Fibroblast of the conjunctiva (primary cell): Measurements from ENCODE around the gene KCNMB2.
A peak's percentile ranks its signal among the peaks of the same experiment; 100 is the strongest.
"Not testable (repeated sequence)": the region's sequence is repeated elsewhere in the genome, so short reads cannot be mapped to it uniquely, and the experiment has no call there.

ENCODE experiments used
- DNase-seq: peaks from one replicate; pipeline ENCODE4 v3.0.0-alpha.2; 2010; ENCODE audit warnings: low read depth

The KCNMB2 gene

DNA sequence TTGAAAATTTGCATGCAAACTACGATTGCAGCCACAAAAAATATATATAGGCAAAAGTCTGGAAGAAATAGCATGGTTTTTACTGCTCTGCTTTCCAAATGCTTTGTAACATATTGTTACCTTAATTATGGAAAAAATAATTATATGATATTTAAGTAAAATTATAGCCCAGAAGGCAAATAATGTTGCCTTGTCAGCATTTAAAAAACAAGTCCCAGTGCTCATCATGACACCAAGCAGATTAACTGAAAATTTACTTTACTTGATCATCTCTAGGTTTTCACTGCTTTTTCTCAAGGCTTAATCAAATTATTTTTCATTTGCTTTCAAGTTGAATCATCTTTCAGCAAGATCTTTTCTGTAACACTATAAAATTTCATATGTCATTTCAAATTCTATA is 272.5 kb downstream of the KCNMB2 start:
- no peak for DNase-seq

DNA sequence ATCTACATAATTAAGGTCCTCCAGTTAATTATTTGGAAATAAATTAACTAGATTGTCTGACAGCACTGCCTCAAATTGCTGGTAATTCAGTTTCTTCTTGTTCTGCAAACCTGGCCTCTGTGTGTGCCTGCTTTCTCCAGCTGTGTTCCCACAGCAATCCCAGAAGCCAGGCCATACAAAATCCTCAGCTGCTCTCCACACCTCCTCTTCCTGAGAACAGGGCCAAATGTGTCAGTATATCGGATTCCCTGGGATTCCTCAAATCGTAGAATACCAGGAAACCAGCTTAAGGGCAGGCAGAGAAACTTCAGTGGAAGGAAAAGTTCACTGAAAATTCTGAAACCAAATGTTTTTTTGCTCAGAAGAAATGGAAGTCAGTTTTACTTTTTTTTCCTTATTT is 273.9 kb downstream of the KCNMB2 start:
- no peak for DNase-seq

DNA sequence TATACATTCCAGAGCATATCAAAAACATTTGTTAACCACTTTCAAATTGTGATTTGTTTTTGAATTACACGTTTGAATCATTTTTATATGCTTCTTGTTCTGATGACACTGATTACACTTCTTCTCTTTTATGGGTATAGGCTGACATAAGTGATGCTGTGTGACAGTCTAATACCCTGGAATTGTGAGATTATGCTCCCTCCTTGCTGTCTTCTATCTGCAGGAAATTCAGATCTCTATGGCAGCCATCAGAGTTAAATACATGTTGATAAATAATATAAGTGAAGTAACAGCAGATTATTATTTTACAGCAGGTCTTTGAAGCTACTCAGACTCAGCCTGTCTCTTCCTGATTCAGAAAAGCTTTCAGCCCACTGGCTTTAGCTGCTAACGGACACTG is 286.5 kb downstream of the KCNMB2 start:
- DNase-seq: no peak

DNA sequence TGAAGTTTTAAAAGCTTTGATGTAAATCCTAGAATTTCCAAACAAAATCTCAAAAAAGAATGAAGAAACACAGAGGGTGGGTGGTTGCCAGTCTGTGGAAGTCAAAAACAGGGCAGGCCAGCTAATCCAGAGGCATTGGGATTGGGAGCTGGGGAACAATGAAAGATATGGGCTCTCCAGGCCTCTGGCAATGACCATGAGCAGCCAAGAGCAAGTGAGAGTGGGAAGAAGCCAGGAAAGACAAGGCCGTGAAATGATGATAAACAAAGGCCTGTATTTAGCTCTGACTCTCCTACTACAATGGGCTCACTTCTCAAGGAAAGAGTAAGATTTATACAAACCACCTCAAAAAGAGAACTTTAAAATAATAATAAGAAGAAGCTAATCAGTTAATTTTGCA is 286.9 kb downstream of the KCNMB2 start:
- DNase-seq: no peak

DNA sequence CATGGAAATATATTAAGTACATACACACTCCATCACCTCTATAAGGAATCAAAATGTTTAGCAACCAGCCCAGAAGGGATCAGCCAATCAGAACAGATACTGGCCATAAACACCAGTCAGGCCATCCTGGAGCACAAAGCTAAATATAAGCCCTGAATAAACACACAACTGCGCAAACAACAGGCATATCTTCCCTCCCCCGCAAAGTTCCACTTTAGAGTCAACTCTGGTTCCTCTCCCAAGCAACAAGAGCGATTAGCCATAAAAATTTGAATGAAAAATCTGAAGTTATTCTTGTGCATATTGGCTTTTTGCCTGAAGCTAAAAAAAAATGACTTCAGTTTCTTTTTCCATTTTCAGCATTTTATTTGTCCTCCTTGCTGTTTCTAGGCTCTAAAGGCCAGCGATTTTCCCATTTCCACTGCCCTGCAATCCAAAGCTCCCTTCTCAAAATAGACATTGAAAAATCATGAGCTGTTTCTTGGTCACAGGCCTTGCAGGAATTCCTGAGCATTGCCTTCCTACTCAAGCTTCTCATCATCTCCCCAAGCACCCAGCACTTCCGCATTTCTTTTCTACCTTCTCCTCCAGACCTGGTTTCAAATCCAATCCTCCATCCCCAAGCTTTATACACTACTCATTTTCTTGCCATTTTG is 287.5 kb downstream of the KCNMB2 start:
- no peak for DNase-seq

DNA sequence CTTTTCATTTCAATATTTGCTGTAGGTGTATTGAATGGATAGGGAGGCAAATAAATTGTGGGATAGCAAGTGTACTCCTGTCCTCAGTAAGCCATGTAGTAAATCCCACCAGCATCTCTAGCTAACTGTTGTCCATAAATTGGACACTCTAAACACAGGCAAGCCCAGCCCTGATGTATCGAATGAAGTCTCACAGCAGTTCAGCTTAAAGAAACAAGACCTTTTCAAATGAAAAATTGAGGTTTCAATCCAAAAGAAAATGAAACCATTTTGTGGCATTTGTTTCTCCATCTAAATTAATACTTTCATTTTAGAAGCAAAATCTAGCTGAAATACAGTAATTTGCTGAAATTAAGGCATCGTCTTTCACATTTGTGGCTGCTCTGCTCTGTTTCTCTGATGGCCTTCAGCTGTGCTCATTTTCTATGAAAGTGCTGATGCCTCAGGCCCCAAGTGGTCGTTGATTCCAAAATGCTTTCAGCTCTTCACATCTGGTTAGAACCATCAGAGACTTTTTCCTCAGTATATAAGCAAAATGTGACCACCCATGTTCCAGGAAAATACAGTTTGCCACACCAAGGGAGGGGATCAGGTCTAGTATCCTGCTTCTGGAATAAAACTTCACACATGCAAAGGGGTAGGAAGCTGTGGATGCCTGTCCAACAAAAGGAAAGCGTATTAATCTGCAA is 290.3 kb downstream of the KCNMB2 start:
- no peak for DNase-seq

DNA sequence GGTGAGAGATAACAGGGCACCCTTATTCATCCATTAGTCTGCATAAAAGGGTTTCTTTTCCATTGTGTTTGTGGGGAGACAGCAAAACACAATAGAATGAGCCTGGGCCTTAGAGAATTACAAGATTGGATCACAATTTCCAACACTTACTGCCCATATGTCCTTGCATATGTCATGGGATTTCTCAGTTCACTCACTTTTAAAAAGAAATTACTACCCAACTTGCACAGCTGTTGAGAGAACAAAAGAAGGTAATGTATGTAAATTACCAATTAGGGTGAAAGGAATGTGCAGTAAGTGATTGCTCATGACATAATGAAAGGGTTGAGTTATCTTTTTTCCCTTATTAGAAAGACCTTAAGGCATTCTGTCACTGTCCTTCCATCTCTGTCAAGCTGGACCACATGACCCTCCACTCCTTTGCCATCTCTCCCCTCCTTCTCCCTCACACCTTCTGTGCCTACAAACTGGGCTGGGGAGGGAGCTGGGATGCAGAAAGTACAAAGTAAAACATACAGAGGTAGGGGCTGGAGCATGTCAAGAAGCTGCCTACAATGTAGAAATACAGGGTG is 291.1 kb downstream of the KCNMB2 start:
- DNase-seq: no peak

DNA sequence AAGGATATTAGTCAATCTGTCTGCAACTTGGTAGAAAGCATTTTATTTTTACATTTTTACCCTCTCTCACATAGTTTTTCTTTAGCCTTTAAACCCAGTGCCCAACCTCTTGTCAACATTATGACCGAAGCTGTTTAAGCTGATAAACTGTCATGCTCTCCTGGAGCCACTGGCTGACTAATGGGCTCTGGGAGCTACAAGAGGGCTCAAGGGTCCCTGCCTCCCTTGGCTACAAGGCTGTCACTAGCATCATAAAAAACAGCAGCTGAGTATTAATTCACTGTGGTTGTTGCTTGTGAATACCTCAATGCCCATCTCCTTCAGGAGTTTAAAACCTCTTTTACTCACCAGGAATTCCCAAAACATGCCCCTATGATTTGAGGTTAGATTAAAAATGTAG is 297.5 kb downstream of the KCNMB2 start:
- no peak for DNase-seq

DNA sequence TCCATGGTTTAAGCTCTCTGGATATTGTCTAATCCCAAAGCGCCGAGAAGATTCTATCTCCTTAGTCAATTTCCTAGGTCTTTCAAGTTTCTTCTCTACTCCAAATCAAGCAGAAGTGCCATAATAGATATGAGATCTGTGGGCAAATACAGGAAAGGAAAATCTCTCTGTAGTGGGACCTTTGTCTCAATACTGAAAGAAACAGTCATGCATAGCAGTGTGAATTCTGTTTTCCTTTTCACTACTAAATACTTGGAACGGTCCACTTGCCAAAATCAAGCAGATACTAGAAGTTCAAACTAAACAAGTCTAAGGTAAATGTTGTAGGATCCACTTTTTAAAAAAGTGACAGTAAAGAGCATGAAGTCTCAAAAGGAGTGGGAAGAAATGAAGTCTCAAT is 298.8 kb downstream of the KCNMB2 start:
- DNase-seq: no peak

DNA sequence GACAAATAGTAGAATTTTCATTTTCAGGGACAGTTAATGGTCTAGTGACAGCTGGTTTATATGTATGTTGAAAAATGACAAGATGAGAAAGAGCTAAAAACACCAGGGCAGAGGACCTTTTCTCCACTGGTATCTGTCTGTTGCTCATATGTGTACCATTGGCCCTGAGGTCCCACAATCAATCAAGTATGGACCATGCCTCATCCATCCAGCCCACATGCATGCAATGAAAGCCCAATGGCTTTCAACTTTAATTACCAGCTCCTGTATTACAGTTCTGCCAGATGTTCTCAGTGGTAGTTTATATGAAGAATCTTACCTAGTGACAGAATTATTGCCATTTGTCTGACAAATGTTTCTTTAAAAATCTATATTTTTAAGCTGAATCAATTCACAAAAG is 301.3 kb downstream of the KCNMB2 start:
- no peak for DNase-seq

DNA sequence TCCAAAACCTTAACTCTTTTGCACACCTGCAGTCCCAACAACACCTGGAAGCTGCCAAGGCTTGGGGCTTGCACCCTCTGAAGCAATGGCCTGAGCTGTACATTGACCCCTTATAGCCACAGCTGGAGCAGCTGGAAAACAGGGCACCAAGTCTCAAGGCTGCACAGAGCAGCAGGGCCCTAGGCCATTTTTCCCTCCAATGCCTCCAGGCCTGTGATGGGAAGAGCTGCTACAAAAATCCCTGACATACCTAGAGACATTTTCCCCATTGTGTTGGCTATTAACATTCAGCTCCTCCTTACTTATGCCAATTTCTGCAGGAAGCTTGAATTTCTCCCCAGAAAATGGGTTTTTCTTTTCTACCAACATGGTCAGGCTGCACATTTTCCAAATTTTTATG is 304.4 kb downstream of the KCNMB2 start:
- no peak for DNase-seq

DNA sequence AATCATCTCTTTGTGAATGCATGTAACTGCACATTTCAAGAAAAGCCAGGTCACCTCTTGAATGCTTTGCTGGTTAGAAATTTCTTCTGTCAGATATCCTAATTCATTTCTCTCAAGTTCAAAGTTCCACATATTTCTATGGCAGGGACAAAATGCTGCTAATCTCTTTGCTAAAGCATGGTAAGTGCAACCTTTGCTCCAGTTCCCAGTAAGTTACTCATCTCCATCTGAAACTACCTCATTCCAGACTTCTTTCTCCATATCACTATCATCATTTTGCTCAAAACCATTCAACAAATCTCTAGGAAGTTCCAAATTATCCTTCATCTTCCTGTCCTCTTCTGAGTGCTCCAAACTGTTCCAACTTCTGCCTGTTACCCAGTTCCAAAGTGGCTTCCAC is 304.8 kb downstream of the KCNMB2 start:
- no peak for DNase-seq

DNA sequence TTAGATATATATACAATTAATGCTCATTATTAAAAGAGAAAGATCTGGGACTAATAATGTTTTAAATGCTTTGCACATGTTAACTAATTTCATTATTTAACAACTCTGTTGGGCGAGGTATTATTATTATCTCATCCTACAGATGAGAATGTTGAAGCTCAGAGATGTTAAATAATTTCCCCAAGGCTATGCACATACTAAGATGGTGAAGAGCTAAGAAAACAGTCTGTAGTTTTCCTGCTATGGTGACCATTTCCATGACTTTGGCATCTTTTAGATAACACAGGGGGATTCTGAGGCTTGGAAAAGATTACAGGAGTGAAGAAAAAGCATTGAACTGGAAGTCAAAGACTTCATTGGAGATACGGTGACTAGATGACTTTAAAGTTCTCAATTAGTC is 308.7 kb downstream of the KCNMB2 start:
- no peak for DNase-seq

DNA sequence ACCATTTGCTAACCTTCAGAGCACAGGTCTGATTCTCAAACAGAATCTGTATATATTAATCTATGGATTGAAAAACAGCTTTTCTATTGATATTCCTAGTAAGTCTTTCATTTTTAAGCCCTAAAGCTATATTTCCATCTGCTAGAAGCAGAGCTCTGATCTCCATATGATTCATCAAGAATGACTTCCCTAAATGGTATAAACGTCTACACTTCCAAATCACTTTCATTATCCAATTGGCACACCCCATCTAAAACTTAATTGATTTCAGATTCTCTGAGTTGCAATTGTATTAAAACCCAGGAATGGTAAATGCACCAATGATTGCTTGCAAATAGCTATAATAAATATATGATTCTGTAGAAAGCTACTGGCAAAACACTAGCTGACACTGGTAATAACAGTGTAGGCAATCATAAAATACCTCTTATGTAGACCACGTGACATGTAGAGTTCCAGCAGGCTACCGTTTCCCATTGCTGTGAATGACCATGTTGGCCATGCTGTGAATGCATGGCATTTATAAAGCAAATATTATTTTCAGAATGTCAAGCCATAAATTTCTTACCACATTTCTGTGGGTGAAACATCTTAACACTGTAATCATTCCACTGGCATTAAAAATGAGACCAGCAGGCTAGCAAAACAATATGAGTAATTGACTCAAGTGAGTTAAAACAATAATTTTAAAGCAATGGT is 309.3 kb downstream of the KCNMB2 start:
- DNase-seq: no peak

DNA sequence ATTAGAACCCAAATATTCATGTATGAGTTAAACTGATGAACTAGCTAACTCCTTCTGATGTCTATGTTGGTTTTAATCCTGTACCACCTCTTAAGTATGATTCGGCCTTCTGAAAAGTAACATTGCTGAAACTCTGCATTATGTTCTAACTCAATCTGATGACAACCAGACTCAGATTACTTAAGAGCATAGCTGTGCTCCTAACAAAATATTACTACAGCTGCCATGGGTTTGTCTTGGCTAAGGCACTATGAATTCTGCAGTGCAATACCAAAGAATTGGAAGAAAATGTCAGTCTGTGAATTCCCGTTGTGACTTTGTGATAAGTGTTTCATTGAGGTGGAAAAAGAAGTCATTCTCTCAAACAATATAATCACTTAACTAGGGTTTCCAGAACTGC is 311.0 kb downstream of the KCNMB2 start:
- peak; percentile 39 for DNase-seq

DNA sequence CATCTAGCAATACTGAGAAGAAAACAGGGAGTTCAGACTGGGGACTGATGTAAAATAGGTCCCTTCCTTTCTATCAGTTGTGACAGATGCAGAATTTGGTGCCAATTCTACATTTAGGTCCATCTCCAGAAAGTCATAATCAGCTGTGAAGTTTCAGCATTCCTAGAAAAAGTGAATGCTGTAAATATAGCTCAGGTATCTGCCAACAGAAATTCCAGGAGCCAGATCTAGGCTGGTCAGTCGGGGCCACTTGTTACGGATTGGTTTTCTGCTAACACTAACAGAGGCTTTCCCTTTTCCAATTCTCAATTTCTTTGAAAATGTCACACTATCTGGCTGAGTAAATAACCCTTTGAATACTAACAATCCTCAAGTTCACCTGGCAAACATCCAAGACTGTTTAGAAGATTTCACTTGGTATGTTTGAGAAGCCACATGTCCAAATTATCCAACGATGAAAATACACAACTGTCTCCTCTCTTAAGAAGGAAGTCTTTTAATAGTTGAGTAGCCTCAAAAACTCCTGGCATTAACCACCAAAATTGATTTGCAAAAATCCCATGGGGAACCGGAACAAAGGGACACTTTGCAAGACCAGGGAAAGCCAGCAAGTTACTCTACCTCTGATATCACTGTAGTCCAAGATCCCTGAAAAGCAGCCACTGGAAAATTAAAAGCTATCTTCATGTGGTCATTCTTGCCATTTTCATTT is 313.1 kb downstream of the KCNMB2 start:
- DNase-seq: no peak

DNA sequence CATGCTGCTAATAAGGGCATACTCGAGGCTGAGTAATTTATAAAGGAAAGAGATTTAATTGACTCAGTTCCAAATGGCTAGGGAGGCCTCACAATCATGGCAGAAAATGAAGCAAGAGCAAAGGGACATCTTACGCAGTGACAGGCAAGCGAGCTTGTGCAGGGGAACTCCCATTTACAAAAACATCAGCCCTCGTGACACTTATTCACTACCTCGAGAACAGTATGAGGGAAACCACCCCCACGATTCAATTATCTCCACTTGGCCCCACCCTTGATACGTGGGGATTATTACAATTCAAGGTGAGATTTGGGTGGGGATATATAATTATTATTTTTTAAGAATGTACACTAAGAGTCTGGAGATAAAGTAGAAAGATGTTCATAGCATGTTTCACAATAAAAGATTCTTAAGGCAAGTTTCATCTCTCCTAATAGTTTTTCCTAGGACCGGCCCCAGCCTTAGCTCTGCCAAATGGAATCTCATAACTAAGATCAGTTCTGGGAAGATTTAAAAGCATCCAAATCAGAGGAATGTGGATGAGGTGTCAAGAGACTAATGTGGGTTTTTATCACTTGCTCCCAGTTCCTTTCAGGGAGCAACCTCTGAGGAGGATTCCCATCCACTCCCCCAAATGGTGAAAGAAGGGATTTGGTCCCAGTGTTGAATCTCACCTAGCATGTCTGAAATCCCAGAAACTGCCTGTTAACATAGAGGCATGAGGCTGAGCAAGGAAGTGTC is 314.4 kb downstream of the KCNMB2 start:
- DNase-seq: no peak

DNA sequence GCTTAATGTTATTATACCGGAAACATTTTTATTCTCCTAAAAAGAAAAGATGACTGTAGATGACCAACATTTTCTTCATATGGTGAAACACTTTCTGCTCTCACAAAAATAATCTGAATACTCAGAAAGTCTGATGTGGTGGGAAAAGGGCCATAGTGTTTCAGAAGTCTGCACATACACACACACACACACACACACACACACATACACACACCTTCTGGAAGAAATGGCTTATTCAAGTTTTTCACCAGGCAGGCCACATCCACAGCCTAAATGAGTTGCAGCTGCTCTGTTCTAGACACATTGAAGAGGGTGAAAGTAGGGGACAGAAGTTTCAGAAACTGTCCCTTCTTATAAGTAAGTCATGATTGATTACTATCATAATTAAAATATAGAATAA is 315.3 kb downstream of the KCNMB2 start:
- no peak for DNase-seq

DNA sequence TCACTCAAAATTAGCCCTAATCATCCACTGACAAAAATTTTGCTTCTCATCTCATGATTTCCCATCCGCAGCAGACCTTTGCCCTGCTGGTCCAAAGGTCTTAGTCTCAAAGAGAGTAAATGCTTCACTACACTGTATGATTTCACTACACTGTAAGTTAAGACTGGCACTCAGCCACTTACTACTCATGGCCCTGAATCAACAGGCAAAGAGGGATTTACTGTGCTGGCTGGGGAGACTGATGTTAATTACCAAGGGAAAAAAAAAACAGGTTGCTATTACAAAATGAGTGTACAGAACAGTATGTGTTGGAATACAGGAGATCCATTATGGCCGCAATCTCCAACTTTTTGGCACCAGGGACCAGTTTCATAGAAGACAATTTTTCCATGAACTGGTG is 320.6 kb downstream of the KCNMB2 start:
- DNase-seq: peak; percentile 60

DNA sequence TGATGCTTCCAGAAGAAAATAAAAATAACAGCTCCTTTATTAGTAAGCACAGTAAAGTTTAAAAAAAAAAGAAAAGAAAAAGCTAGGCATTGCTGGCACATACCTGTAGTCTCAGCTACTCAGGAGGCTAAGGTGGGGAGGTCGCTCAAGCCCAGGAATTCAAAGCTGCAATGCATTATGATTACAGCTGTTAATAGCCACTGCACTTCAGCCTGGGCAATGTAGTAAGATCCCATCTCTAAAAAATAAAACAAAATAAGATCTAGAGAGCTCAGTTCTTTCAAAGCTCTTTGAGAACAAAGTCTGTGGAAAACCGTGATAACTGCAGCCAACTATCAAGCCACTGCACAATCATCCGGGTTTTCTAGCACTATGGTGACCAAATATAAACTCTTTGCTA is 323.1 kb downstream of the KCNMB2 start:
- no peak for DNase-seq

DNA sequence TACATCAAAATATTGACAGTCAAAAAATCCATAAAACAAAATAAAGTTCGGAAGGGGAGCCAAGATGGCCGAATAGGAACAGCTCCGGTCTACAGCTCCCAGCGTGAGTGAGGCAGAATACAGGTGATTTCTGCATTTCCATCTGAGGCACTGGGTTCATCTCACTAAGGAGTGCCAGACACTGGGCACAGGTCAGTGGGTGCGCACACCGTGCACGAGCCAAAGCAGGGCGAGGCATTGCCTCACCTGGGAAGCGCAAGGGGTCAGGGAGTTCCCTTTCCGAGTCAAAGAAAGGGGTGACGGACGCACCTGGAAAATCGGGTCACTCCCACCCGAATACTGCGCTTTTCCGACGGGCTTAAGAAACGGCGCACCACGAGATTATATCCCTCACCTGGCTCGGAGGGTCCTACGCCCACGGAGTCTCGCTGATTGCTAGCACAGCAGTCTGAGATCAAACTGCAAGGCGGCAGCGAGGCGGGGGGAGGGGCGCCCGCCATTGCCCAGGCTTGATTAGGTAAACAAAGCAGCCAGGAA is 323.7 kb downstream of the KCNMB2 start:
- not testable (repeated sequence) for DNase-seq

DNA sequence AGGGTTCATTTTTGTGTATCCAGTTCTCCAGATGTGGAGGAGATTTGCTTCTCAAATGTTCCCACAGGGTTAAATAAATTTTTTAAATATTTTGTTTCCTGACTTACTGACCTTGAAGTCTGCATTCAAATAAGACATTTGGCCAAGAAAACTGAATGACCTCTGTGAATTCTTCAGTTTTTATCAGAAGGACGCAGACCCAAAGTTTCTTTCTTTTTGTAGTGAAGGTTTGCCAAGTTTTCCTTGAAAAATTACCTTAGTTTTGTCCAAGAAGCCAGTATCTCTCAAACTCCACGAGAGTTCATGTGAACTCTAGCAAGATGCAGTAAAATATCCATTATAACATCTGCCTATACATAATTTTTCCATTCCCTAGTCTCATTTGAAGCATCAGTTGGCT is 332.4 kb downstream of the KCNMB2 start:
- DNase-seq: no peak
